ENCODE measurements around the gene RPS24. TPM values are rescaled to one million over a fixed set of nuclear protein-coding genes. Genes with fewer than 3 reads are reported as not detected.
A peak's percentile ranks its signal among the peaks of the same experiment; 100 is the strongest.

The RPS24 gene
- total and polyA plus RNA-seq, 9 of the 15 experiments (the other 6 are each of a cell fraction or from before 2014, with no cell fraction given): 1,947 to 7,307 (median 5,944) TPM

DNA sequence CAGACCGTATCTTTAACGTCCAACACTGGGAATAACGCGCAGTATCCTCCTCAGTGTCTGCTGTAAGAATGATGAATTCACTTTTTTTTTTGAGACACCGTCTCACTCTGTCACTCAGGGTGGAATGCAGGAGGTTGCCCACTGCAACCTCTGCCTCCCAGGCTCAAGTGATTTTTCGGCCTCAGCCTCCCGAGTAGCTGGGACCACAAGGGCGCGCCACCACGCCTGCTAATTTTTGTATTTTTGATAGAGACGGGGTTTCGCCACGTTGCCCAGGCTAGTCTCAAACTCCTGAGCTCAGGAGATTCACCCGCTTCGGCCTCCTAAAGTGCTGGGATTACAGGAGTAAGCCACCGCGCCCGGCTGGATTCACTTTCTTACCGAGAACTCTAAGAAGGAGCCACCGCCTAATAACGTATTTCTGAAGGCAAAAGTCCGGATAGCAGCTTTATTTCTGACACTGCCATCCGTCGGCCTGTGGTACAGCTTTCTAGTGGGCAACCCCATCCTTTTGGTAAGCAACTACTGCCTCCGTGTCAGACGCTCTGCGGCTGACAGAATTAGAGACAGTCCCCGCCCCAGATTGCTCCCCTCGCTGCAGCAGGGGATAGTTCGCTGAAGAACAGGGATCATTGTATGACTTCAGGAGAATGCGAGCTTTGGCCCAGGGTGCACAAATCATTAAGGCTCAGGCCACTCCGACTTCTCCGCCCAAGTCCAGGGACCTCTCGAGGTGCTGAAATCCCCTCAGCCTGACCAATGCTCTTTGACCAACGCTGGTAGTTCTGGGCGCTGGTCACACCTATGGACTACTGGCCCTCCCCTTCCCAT lies 5.0 kb upstream of the RPS24 start:
- peak overlapping the region; percentile 77 for H3K27ac ChIP-seq (ENCODE audit: extremely low read depth, low read depth, low read length)
- peaks cover 8% of the 10 kb centered on the region in 2 experiments; a peak in 3 of 5 replicates for H3K4me1 ChIP-seq (replicated peaks in 1 of 2; ENCODE audit: control insufficient read depth in 2 of 2, insufficient read depth in 2 of 2, low read length in 2 of 2)
- ChIA-PET POLR2A (interaction anchor here (0.6 to 1.8 kb wide), 4 partner anchors 8 to 163 kb away, joined by 3 to 7 read pairs (median 4); no protein-coding TSS in a partner anchor), CTCF (ENCODE audit: low intra/inter-chr PET ratio) (interaction anchor here (0.5 to 1.5 kb wide), 5 partner anchors 121 to 1459 kb away, joined by 3 to 9 read pairs (median 5); no protein-coding TSS in a partner anchor)
- intact Hi-C loops (cut with micrococcal nuclease): loop anchor here (2.0 to 5.0 kb wide), 2 partner anchors 120 to 181 kb away; no protein-coding TSS in a partner anchor
- TSS peak; percentile 63 for BruUV-seq (replicated peaks)
- 17% methylated on average over 36 of the region's 36 CpGs for WGBS (ENCODE audit: insufficient coverage, low coverage, missing lambda C conversion rate)
- peak overlapping the region; percentile 99 for H2AFZ ChIP-seq (ENCODE audit: low read depth, low read length)
- H3K9ac ChIP-seq (ENCODE audit: insufficient read depth in 1 of 2, low read depth in 2 of 2, low read length in 2 of 2): peak overlapping the region; percentile 96 to 97
- H3K9me1 ChIP-seq (ENCODE audit: control insufficient read depth, insufficient read depth, low read length): no peaks in the 10 kb centered on the region
- no peak for FAIRE-seq
- H3K36me3 ChIP-seq (ENCODE audit: control insufficient read depth, insufficient read depth, low read length): peaks cover 44% of the 10 kb centered on the region
- H3K27me3 ChIP-seq (ENCODE audit: control insufficient read depth in 2 of 2, insufficient read depth in 2 of 2, low read length in 2 of 2): no peaks in the 10 kb centered on the region
- in situ Hi-C loops (cut with MboI): loop anchor here (25.0 kb wide), 1 partner anchor 1159 kb away; no protein-coding TSS in a partner anchor
- peak overlapping the region; percentile 98 for H3K4me2 ChIP-seq (ENCODE audit: insufficient read depth, low read length)
- peak in 2 of 4 experiments; percentile 52 to 62 for DNase-seq (ENCODE audit: extremely low read depth in 1 of 4, low spot score in 3 of 4)
- peak overlapping the region; percentile 89 for H3K4me3 ChIP-seq
- H3K79me2 ChIP-seq (ENCODE audit: control insufficient read depth, insufficient read depth, low read length): peaks cover 32% of the 10 kb centered on the region
- no peaks in the 10 kb centered on the region; the same call in 1 of the 2 replicates for H4K20me1 ChIP-seq (replicated peaks; ENCODE audit: control insufficient read depth, insufficient read depth, low read length)
- peaks cover 2% of the 10 kb centered on the region; the same call in 1 of the 2 replicates for H3K9me3 ChIP-seq (replicated peaks; ENCODE audit: control insufficient read depth, insufficient read depth, low read depth, low read length)
- peak; percentile 14 for ATAC-seq
- no peak for TF ChIP-seq ETV6 (IDR thresholded peaks at IDR 0.05; ENCODE audit: borderline replicate concordance in 1 of 2, low read depth in 2 of 2, low read length in 1 of 2)
- 0 out of 2 replicates have a peak, but pooled peaks have one; percentile 32 for TF ChIP-seq ETV6 (CRISPR knock-in tag; IDR thresholded peaks at IDR 0.05; ENCODE audit: borderline replicate concordance)
- TF ChIP-seq CBX3 (IDR thresholded peaks at IDR 0.05; ENCODE audit: borderline replicate concordance in 1 of 2, low read length in 2 of 2): 0 out of 3 replicates have a peak, but pooled peaks of 1 of the 2 experiments have one; percentile 16
- TF ChIP-seq ZNF407 (IDR thresholded peaks at IDR 0.05; ENCODE audit: low read depth): no peak
- TF ChIP-seq TRIM28 (IDR thresholded peaks at IDR 0.05): 0 out of 2 replicates have a peak, but pooled peaks have one; percentile 18
- TF ChIP-seq BRCA1 (IDR thresholded peaks at IDR 0.05): no peak
- peak; percentile 86; the same call in 1 of the 2 replicates for TF ChIP-seq BRCA1 (CRISPR knock-in tag; IDR thresholded peaks at IDR 0.05)
- TF ChIP-seq, protein P1, sequence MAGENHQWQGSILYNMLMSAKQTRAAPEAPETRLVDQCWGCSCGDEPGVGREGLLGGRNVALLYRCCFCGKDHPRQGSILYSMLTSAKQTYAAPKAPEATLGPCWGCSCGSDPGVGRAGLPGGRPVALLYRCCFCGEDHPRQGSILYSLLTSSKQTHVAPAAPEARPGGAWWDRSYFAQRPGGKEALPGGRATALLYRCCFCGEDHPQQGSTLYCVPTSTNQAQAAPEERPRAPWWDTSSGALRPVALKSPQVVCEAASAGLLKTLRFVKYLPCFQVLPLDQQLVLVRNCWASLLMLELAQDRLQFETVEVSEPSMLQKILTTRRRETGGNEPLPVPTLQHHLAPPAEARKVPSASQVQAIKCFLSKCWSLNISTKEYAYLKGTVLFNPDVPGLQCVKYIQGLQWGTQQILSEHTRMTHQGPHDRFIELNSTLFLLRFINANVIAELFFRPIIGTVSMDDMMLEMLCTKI (IDR thresholded peaks at IDR 0.05; ENCODE audit: partially characterized antibody): no peak
- TF ChIP-seq SIN3A (IDR thresholded peaks at IDR 0.05; ENCODE audit: borderline replicate concordance in 2 of 2, control insufficient read depth in 1 of 2, low read depth in 2 of 2, low read length in 2 of 2): peak in 1 of 2 experiments; percentile 47; a peak in 1 of 4 replicates
- no peak for TF ChIP-seq SRSF7 (optimal IDR thresholded peaks at IDR 0.05; ENCODE audit: low read depth, low read length)

Data from K562 (cell line).